KMS-11 (cell line): Measurements from ENCODE around the gene KCNJ6.

ENCODE experiments used
- H2AFZ ChIP-seq: fragments of 200-600 bp; sonication (generic); 2 replicates; pipeline ENCODE4 v1.6.1; 2016; ENCODE audit warnings: antibody characterized with exemption, mixed run types, low read depth
- H3K27ac ChIP-seq: fragments of 200-600 bp; sonication (generic); 2 replicates; pipeline ENCODE4 v1.6.1; 2016; ENCODE audit warnings: mild to moderate bottlenecking, mixed run types
- H3K27me3 ChIP-seq: fragments of 200-600 bp; sonication (generic); 2 replicates; pipeline ENCODE4 v1.6.1; 2017; ENCODE audit warnings: mild to moderate bottlenecking, low read depth, mixed run types, moderate library complexity; ENCODE audit not compliant: insufficient read depth
- H3K36me3 ChIP-seq: fragments of 200-600 bp; sonication (generic); 2 replicates; pipeline ENCODE4 v1.6.1; 2017; ENCODE audit warnings: mild to moderate bottlenecking, mixed run types; ENCODE audit not compliant: insufficient read depth
- H3K4me1 ChIP-seq: fragments of 200-600 bp; sonication (generic); 2 replicates; pipeline ENCODE4 v1.6.1; 2016; ENCODE audit warnings: mild to moderate bottlenecking, low read depth, mixed run types; ENCODE audit not compliant: poor library complexity, severe bottlenecking
- H3K4me2 ChIP-seq: fragments of 200-600 bp; sonication (generic); 2 replicates; pipeline ENCODE4 v1.7.0; 2016; ENCODE audit warnings: mild to moderate bottlenecking, mixed run types
- H3K4me3 ChIP-seq: fragments of 200-600 bp; sonication (generic); IDR thresholded peaks from 2 replicates; pipeline ENCODE4 v1.6.1; 2017; ENCODE audit warnings: low read depth, low read length, mixed read lengths; ENCODE audit not compliant: insufficient read depth
- H3K79me2 ChIP-seq: fragments of 200-600 bp; sonication (generic); 2 replicates; pipeline ENCODE4 v1.6.1; 2016; ENCODE audit warnings: low read depth, mixed run types; ENCODE audit not compliant: insufficient read depth
- H3K9ac ChIP-seq: fragments of 200-600 bp; sonication (generic); 2 replicates; pipeline ENCODE4 v1.6.1; 2016; ENCODE audit warnings: mild to moderate bottlenecking, mixed run types
- H4K20me1 ChIP-seq: fragments of 200-600 bp; sonication (generic); 2 replicates; pipeline ENCODE4 v1.6.1; 2016; ENCODE audit warnings: mild to moderate bottlenecking, mixed run types; ENCODE audit not compliant: insufficient read depth
- CTCF ChIP-seq: fragments of 200-600 bp; sonication (generic); conservative IDR thresholded peaks from 2 replicates; pipeline ENCODE4 v1.6.1; 2017; ENCODE audit warnings: low read depth, mild to moderate bottlenecking, antibody characterized with exemption, low read length, moderate library complexity, mixed read lengths

The KCNJ6 gene

GRCh38 chr21:37815893-37816292, 100.4 kb downstream of the KCNJ6 start:
- no peak for TF ChIP-seq CTCF
- Histone ChIP-seq H2AFZ (no peak overlapping the region), H3K4me1 (no peaks in the 10 kb centered on the region), H4K20me1 (no peaks in the 10 kb centered on the region), H3K36me3 (no peaks in the 10 kb centered on the region), H3K27me3 (no peaks in the 10 kb centered on the region), H3K4me2 (no peak overlapping the region), H3K4me3 (no peak overlapping the region), H3K9ac (no peak overlapping the region), H3K79me2 (no peaks in the 10 kb centered on the region), H3K27ac (no peak overlapping the region)

GRCh38 chr21:37811711-37812110, 104.5 kb downstream of the KCNJ6 start:
- Histone ChIP-seq H3K27ac (no peak overlapping the region), H3K79me2 (no peaks in the 10 kb centered on the region), H3K27me3 (no peaks in the 10 kb centered on the region), H3K9ac (no peak overlapping the region), H3K36me3 (no peaks in the 10 kb centered on the region), H3K4me3 (no peak overlapping the region), H4K20me1 (no peaks in the 10 kb centered on the region), H2AFZ (no peak overlapping the region), H3K4me2 (no peak overlapping the region), H3K4me1 (no peaks in the 10 kb centered on the region)
- no peak for TF ChIP-seq CTCF

GRCh38 chr21:37808261-37808660, 108.0 kb downstream of the KCNJ6 start:
- no peak overlapping the region for H3K9ac ChIP-seq
- no peak overlapping the region for H3K4me3 ChIP-seq
- no peaks in the 10 kb centered on the region for H3K27me3 ChIP-seq
- H3K4me1 ChIP-seq: no peaks in the 10 kb centered on the region
- no peak for TF ChIP-seq CTCF
- no peak overlapping the region for H2AFZ ChIP-seq
- H3K27ac ChIP-seq: no peak overlapping the region
- H4K20me1 ChIP-seq: no peaks in the 10 kb centered on the region
- no peaks in the 10 kb centered on the region for H3K79me2 ChIP-seq
- no peaks in the 10 kb centered on the region for H3K36me3 ChIP-seq
- H3K4me2 ChIP-seq: no peak overlapping the region

GRCh38 chr21:37805266-37805665, 111.0 kb downstream of the KCNJ6 start:
- no peak for TF ChIP-seq CTCF
- no peaks in the 10 kb centered on the region for H3K4me1 ChIP-seq
- no peak overlapping the region for H2AFZ ChIP-seq
- H3K79me2 ChIP-seq: no peaks in the 10 kb centered on the region
- H3K27me3 ChIP-seq: no peaks in the 10 kb centered on the region
- no peak overlapping the region for H3K4me3 ChIP-seq
- no peaks in the 10 kb centered on the region for H4K20me1 ChIP-seq
- no peaks in the 10 kb centered on the region for H3K36me3 ChIP-seq
- H3K9ac ChIP-seq: no peak overlapping the region
- H3K27ac ChIP-seq: no peak overlapping the region
- no peak overlapping the region for H3K4me2 ChIP-seq

- Histone ChIP-seq H3K4me1 (no peaks in the 10 kb centered on the region), H3K36me3 (no peaks in the 10 kb centered on the region), H3K4me3 (no peak overlapping the region), H3K79me2 (no peaks in the 10 kb centered on the region), H3K9ac (no peak overlapping the region), H4K20me1 (no peaks in the 10 kb centered on the region), H3K4me2 (no peak overlapping the region), H2AFZ (no peak overlapping the region), H3K27ac (no peak overlapping the region), H3K27me3 (no peaks in the 10 kb centered on the region)
- no peak for TF ChIP-seq CTCF
Observed at GRCh38 chr21:37804001-37804400, 112.3 kb downstream of the KCNJ6 start.
